Fibroblast of skin of left biceps (primary cell): ENCODE data around the gene NCBP3.

Experiments
- DNase-seq, 2 experiments: peaks; one replicate each; pipeline ENCODE4 v3.0.0-alpha.2; 2013; ENCODE audit warnings: low read depth in 2 of 2

The NCBP3 gene

GRCh38 chr17:3755335-3756030, 90.6 kb downstream of the NCBP3 start:
- no peak for DNase-seq

GRCh38 chr17:3754458-3755334, 91.3 kb downstream of the NCBP3 start:
- no peak for DNase-seq

GRCh38 chr17:3754066-3754457, 92.0 kb downstream of the NCBP3 start:
- no peak for DNase-seq

GRCh38 chr17:3753624-3754023, 92.4 kb downstream of the NCBP3 start:
- no peak for DNase-seq
